PFSK-1 (cell line): ENCODE measurements around the gene ABCA10.

Experiments
- FOXP2 ChIP-seq: optimal IDR thresholded peaks from 2 replicates; pipeline ENCODE3; 2011; ENCODE audit warnings: borderline replicate concordance, control low read depth, inconsistent platforms; ENCODE audit not compliant: insufficient read depth; ENCODE audit errors: extremely low read length, extremely low read depth
- POLR2AphosphoS5 ChIP-seq: IDR thresholded peaks from 2 replicates; pipeline ENCODE4 v1.6.1; 2012; ENCODE audit warnings: low read depth, mild to moderate bottlenecking, control low read depth, low read length, moderate library complexity
- SIN3A ChIP-seq: IDR thresholded peaks from 2 replicates; pipeline ENCODE4 v1.6.1; 2012; ENCODE audit warnings: mild to moderate bottlenecking, low read length, moderate library complexity, borderline replicate concordance; ENCODE audit not compliant: insufficient read depth
- TAF1 ChIP-seq: IDR thresholded peaks from 2 replicates; pipeline ENCODE4 v1.6.1; 2012; ENCODE audit warnings: low read length, control low read depth, borderline replicate concordance; ENCODE audit not compliant: insufficient read depth
- TF ChIP-seq, protein P1 (sequence below), 2 experiments: IDR thresholded peaks; 2 replicates each; pipeline versions ENCODE4 v1.6.1 to v1.8.0; 2011 to 2012; ENCODE audit warnings: low read depth in 2 of 2, low read length in 2 of 2, control low read depth in 1 of 2, inconsistent platforms in 1 of 2, mild to moderate bottlenecking in 1 of 2, moderate library complexity in 1 of 2; ENCODE audit not compliant: insufficient read depth in 1 of 2

ABCA10 gene

DNA sequence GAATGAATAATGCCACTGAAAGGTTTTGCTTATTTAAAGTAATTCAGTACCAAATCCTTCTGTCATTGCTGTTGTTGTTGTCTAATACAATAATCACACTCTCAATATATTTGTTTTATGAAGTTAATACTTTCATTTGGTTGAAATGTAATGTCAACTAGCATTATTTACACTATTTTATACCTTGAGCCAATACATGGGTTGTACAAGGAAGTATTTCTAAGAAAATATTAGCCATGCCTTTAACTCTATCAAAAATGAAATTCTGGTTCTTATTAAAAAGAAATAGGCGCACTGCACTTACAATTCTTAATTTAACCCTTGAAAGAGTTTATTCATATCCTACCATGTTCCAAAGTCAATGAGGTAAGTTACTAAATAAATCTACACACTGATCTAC, 17.6 kb upstream of the ABCA10 start:
- TF ChIP-seq, protein P1, sequence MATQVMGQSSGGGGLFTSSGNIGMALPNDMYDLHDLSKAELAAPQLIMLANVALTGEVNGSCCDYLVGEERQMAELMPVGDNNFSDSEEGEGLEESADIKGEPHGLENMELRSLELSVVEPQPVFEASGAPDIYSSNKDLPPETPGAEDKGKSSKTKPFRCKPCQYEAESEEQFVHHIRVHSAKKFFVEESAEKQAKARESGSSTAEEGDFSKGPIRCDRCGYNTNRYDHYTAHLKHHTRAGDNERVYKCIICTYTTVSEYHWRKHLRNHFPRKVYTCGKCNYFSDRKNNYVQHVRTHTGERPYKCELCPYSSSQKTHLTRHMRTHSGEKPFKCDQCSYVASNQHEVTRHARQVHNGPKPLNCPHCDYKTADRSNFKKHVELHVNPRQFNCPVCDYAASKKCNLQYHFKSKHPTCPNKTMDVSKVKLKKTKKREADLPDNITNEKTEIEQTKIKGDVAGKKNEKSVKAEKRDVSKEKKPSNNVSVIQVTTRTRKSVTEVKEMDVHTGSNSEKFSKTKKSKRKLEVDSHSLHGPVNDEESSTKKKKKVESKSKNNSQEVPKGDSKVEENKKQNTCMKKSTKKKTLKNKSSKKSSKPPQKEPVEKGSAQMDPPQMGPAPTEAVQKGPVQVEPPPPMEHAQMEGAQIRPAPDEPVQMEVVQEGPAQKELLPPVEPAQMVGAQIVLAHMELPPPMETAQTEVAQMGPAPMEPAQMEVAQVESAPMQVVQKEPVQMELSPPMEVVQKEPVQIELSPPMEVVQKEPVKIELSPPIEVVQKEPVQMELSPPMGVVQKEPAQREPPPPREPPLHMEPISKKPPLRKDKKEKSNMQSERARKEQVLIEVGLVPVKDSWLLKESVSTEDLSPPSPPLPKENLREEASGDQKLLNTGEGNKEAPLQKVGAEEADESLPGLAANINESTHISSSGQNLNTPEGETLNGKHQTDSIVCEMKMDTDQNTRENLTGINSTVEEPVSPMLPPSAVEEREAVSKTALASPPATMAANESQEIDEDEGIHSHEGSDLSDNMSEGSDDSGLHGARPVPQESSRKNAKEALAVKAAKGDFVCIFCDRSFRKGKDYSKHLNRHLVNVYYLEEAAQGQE (IDR thresholded peaks at IDR 0.05; ENCODE audit: insufficient read depth in 1 of 2, low read depth in 2 of 2, low read length in 2 of 2): no peak
- TF ChIP-seq FOXP2 (no peak), POLR2AphosphoS5 (no peak), TAF1 (no peak), SIN3A (no peak)

DNA sequence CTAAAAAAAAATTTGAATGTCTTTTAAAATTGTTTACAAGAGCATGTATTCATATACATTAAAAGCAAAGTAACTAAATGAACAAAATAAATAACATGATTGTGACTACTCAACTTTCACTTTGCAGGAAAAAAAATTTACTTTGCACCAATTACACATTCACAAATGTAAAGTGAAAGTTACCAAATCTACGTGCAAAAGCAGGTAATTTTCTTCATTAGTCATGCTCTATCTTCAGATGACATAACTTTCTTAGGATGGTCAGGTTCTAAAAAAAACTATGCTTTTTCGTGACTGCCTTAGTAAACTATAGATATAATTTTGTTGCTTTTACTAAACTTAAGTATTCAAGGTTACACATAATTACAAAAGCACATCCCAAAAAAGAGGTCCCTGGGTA, 17.0 kb upstream of the ABCA10 start:
- no peak for TF ChIP-seq SIN3A
- TF ChIP-seq, protein P1 (IDR thresholded peaks at IDR 0.05; ENCODE audit: insufficient read depth in 1 of 2, low read depth in 2 of 2, low read length in 2 of 2): no peak
- TF ChIP-seq POLR2AphosphoS5: no peak
- no peak for TF ChIP-seq TAF1
- TF ChIP-seq FOXP2: no peak

DNA sequence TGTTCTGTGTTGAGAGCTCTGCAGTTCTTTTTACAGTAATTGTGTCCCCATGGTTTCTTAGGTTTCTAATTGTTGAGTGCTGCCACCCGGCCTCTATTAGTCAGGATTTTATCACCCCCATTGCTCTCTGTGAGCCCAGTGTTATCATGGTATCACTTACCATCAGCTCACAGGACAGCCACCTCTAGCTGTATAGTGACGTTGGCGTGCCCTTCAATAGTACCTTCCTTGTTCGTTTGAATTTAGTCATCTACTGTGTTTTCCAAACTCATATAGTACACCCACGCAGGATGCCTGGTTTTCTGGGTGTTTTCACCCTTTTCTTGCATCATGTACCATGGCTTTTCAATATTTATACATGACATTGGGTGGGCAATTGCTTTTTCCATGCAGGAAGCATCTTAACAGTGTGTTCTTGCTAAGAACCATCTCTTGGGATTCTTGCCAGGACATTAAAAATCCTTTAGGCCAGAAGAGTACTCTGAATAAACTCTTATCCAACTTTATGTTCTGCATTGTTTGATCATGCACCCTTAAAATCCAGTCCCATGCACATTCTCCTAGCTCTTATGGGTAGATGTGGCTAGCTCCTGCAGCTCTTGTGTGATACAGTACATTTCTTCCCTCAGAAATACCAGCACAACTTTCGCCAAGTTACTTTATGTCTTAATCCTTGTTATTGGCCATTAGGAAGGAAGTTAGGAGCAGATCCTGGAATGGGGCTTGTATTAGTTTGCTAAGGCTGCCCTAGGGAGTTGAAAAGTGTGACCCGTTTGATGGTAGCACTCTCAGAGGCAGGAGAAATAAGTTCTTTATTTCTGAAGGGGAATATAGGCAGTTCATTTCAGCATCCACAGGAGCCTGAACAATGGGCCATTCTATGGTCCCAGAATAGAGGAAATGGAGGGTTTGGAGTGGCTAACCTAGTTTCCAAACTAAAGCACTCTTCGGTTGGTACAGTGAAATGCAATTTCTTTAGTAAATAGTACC, 11.3 kb upstream of the ABCA10 start:
- TF ChIP-seq TAF1: no peak
- no peak for TF ChIP-seq POLR2AphosphoS5
- no peak for TF ChIP-seq SIN3A
- TF ChIP-seq, protein P1 (IDR thresholded peaks at IDR 0.05; ENCODE audit: insufficient read depth in 1 of 2, low read depth in 2 of 2, low read length in 2 of 2): no peak
- no peak for TF ChIP-seq FOXP2

DNA sequence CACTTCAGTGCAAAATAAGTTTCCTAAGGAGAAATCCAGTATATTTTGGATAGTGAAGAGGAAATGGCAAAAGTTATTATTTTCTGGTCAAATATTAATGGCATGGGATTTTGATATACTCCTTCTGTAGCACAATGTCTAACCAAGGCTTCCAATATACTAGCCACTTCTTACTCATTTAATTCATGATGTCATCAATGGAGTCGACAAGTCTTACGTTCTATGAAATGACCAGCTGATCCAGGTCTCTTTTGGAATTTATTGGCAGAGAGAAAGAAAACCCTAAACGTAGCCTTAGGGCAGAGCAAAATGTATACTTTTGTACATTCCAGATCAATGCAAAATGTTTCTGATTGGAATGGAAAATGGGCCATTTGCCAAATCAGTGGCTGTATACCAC, 8.3 kb upstream of the ABCA10 start:
- TF ChIP-seq SIN3A (no peak), TAF1 (no peak), POLR2AphosphoS5 (no peak), FOXP2 (no peak)
- TF ChIP-seq, protein P1 (IDR thresholded peaks at IDR 0.05; ENCODE audit: insufficient read depth in 1 of 2, low read depth in 2 of 2, low read length in 2 of 2): no peak

DNA sequence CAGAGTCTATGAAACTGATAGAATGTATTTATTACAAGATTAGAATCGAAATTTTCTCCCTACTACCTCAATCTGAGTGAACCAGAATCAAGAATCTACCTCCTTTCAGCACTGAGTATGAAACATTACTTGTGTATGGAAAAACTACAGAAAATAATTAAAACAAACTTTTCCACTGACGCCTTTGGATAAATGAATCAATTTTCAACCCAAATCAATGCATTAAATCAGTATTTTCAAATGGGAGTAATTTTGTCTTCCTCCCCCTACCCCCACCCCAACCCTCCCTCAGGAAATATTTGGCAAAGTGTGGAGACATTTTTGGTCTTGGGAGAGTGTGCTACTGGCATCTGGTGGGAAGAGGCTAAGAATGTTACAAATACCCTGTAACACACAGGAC, 7.8 kb upstream of the ABCA10 start:
- TF ChIP-seq SIN3A (no peak), TAF1 (no peak), POLR2AphosphoS5 (no peak), FOXP2 (no peak)
- TF ChIP-seq, protein P1 (IDR thresholded peaks at IDR 0.05; ENCODE audit: insufficient read depth in 1 of 2, low read depth in 2 of 2, low read length in 2 of 2): no peak
